ENCODE results near the gene GJA10. TPM values are rescaled to one million over a fixed set of nuclear protein-coding genes. Genes with fewer than 3 reads are reported as not detected.

GJA10 gene
- total RNA-seq, 3 donors from 2014 or later (not counting 1 experiment from before 2014, with no cell fraction given): not detected

- Histone ChIP-seq H3K27me3 (ENCODE audit: control insufficient read depth, insufficient read depth, low read length) (no peaks in the 10 kb centered on the region), H3K9me3 (ENCODE audit: control insufficient read depth, insufficient read depth, low read length) (no peaks in the 10 kb centered on the region), H3K27ac (ENCODE audit: low read length) (no peak overlapping the region), H3K36me3 (ENCODE audit: control insufficient read depth, insufficient read depth, low read length) (peaks cover 66% of the 10 kb centered on the region), H3K4me3 (ENCODE audit: low read length) (no peak overlapping the region), H3K4me1 (ENCODE audit: control insufficient read depth, insufficient read depth, low read length) (no peaks in the 10 kb centered on the region)
- peaks cover 24% of the 10 kb centered on the region for H3K36me3 Mint-ChIP-seq
- ATAC-seq: no peak
- no peak overlapping the region for H3K27ac Mint-ChIP-seq
- 80% methylated on average over 4 of the region's 4 CpGs for WGBS (ENCODE audit: insufficient coverage)
- no peak for DNase-seq
- H3K4me3 Mint-ChIP-seq: no peak overlapping the region
- no peaks in the 10 kb centered on the region for H3K27me3 Mint-ChIP-seq (ENCODE audit: low read depth in 2 of 2)
- no peaks in the 10 kb centered on the region for H3K4me1 Mint-ChIP-seq
- intact Hi-C loops (cut with micrococcal nuclease): no loop called here
- H3K9me3 Mint-ChIP-seq: no peaks in the 10 kb centered on the region
- no peak for TF ChIP-seq CTCF (IDR thresholded peaks at IDR 0.05)
These were observed 34.5 kb upstream of the GJA10 start for GRCh38 chr6:89859744-89860143.

GRCh38 chr6:89862273-89862672, 32.0 kb upstream of the GJA10 start:
- ATAC-seq (peak in 1 of 3 donors; percentile 65), DNase-seq (no peak)
- Mint-ChIP-seq H3K27ac (no peak overlapping the region), H3K4me3 (no peak overlapping the region), H3K27me3 (ENCODE audit: low read depth in 2 of 2) (no peaks in the 10 kb centered on the region), H3K36me3 (peaks cover 39% of the 10 kb centered on the region), H3K4me1 (no peaks in the 10 kb centered on the region), H3K9me3 (no peaks in the 10 kb centered on the region)
- H3K9me3 ChIP-seq (ENCODE audit: control insufficient read depth, insufficient read depth, low read length): no peaks in the 10 kb centered on the region
- H3K27me3 ChIP-seq (ENCODE audit: control insufficient read depth, insufficient read depth, low read length): no peaks in the 10 kb centered on the region
- intact Hi-C loops (cut with micrococcal nuclease): no loop called here
- H3K27ac ChIP-seq (ENCODE audit: low read length): no peak overlapping the region
- no peaks in the 10 kb centered on the region for H3K4me1 ChIP-seq (ENCODE audit: control insufficient read depth, insufficient read depth, low read length)
- TF ChIP-seq CTCF (IDR thresholded peaks at IDR 0.05): no peak
- peaks cover 55% of the 10 kb centered on the region for H3K36me3 ChIP-seq (ENCODE audit: control insufficient read depth, insufficient read depth, low read length)
- H3K4me3 ChIP-seq (ENCODE audit: low read length): no peak overlapping the region
- WGBS (ENCODE audit: insufficient coverage): 77% methylated on average over 5 of the region's 5 CpGs

- Histone ChIP-seq H3K4me3 (ENCODE audit: low read length) (no peak overlapping the region), H3K36me3 (ENCODE audit: control insufficient read depth, insufficient read depth, low read length) (peaks cover 57% of the 10 kb centered on the region), H3K27me3 (ENCODE audit: control insufficient read depth, insufficient read depth, low read length) (no peaks in the 10 kb centered on the region), H3K4me1 (ENCODE audit: control insufficient read depth, insufficient read depth, low read length) (no peaks in the 10 kb centered on the region), H3K9me3 (ENCODE audit: control insufficient read depth, insufficient read depth, low read length) (no peaks in the 10 kb centered on the region), H3K27ac (ENCODE audit: low read length) (no peak overlapping the region)
- intact Hi-C loops (cut with micrococcal nuclease): no loop called here
- no peak for TF ChIP-seq CTCF (IDR thresholded peaks at IDR 0.05)
- WGBS (ENCODE audit: insufficient coverage): 100% methylated on average over 1 of the region's 2 CpGs
- no peaks in the 10 kb centered on the region for H3K9me3 Mint-ChIP-seq
- DNase-seq: no peak
- H3K36me3 Mint-ChIP-seq: peaks cover 44% of the 10 kb centered on the region
- H3K27ac Mint-ChIP-seq: no peak overlapping the region
- no peaks in the 10 kb centered on the region for H3K4me1 Mint-ChIP-seq
- H3K27me3 Mint-ChIP-seq (ENCODE audit: low read depth in 2 of 2): no peaks in the 10 kb centered on the region
- peak in 1 of 3 donors; percentile 62 for ATAC-seq
- H3K4me3 Mint-ChIP-seq: no peak overlapping the region
These were observed 31.6 kb upstream of the GJA10 start for GRCh38 chr6:89862698-89863097.

GRCh38 chr6:89866024-89866678, 28.1 kb upstream of the GJA10 start:
- Histone ChIP-seq H3K36me3 (ENCODE audit: control insufficient read depth, insufficient read depth, low read length) (peaks cover 47% of the 10 kb centered on the region), H3K9me3 (ENCODE audit: control insufficient read depth, insufficient read depth, low read length) (no peaks in the 10 kb centered on the region), H3K4me1 (ENCODE audit: control insufficient read depth, insufficient read depth, low read length) (no peaks in the 10 kb centered on the region), H3K27ac (ENCODE audit: low read length) (no peak overlapping the region), H3K4me3 (ENCODE audit: low read length) (no peak overlapping the region), H3K27me3 (ENCODE audit: control insufficient read depth, insufficient read depth, low read length) (no peaks in the 10 kb centered on the region)
- intact Hi-C loops (cut with micrococcal nuclease): no loop called here
- DNase-seq: no peak
- no peak overlapping the region for H3K4me3 Mint-ChIP-seq
- H3K27me3 Mint-ChIP-seq (ENCODE audit: low read depth in 2 of 2): no peaks in the 10 kb centered on the region
- WGBS (ENCODE audit: insufficient coverage): 95% methylated on average over 5 of the region's 6 CpGs
- no peak for ATAC-seq
- TF ChIP-seq CTCF (IDR thresholded peaks at IDR 0.05): no peak
- H3K36me3 Mint-ChIP-seq: peaks cover 44% of the 10 kb centered on the region
- H3K4me1 Mint-ChIP-seq: no peaks in the 10 kb centered on the region
- H3K27ac Mint-ChIP-seq: no peak overlapping the region
- H3K9me3 Mint-ChIP-seq: no peaks in the 10 kb centered on the region
